Large intestine (tissue), 3 donors: ENCODE measurements around the gene KERA. TPM values are rescaled to one million over a fixed set of nuclear protein-coding genes. Genes with fewer than 3 reads are reported as not detected.

Experiments used
- DNase-seq, 2 donors: peaks; one replicate each; pipeline versions ENCODE4 v3.0.0 to v3.0.0-alpha.2; 2013
- H3K27ac ChIP-seq: one replicate; pipeline ENCODE4 v1.5.1; 2013; ENCODE audit warnings: low read length
- H3K27me3 ChIP-seq: 2 replicates; pipeline ENCODE4 v1.6.1; 2013; ENCODE audit warnings: low read length; ENCODE audit not compliant: control insufficient read depth, insufficient read depth
- H3K36me3 ChIP-seq: 2 replicates; pipeline ENCODE4 v1.6.1; 2013; ENCODE audit warnings: low read length; ENCODE audit not compliant: control insufficient read depth, insufficient read depth
- H3K4me1 ChIP-seq: one replicate; pipeline ENCODE4 v1.6.1; 2013; ENCODE audit warnings: low read length; ENCODE audit not compliant: control insufficient read depth, insufficient read depth
- H3K4me3 ChIP-seq: one replicate; pipeline ENCODE4 v1.5.1; 2013; ENCODE audit warnings: low read length
- H3K9me3 ChIP-seq: one replicate; pipeline ENCODE4 v1.6.1; 2013; ENCODE audit warnings: mild to moderate bottlenecking, low read depth, low read length, moderate library complexity; ENCODE audit not compliant: control insufficient read depth
- WGBS: methylation state at CpG from one replicate; pipeline ENCODE4 v1.1.5; 2013; ENCODE audit warnings: low lambda C conversion rate; ENCODE audit not compliant: insufficient coverage; 5-methylcytosine and 5-hydroxymethylcytosine counted together
- polyA plus RNA-seq: library from polyadenylated mRNA; unstranded; fragments of 120-200 nt; gene quantifications from one replicate; pipeline ENCODE4 v1.2.1, GENCODE V29; 2013

Gene KERA
- polyA plus RNA-seq, 1 donor: 0.22 TPM

DNA sequence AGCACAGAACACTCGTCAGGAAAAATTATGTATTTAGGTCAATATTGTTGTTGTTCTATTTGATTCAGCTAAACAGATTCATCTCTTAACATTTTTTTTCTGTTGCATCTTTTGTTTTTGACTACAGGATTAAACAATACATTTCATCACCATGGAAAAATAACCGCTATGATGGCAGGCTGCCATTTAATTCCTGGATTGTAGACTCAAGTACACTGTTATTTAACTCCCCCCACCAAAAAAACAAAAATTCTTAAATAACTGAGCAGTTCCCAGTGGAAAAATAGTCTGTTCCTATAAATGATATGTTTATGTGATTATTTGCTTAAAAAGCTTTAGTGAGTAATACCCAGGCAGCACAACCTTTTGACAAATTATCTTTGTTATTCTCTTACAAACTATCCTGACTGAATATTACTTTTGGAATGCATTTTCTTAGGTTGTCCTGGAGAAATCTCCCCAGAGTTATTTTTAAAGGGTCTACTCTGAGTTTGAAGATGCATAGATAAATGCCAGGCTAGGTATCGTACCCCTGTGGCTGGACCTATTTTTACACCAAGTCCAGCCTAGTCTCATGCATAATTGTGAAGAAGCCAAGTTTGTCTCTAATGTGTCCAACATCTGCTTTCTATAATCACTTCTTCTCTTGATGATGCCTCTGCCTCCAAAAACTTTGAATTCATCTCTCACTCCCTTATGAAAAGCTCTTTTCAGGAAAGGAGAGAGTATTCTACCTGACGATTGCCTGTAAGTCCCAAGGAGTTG is 3.7 kb downstream of the KERA start:
- Histone ChIP-seq H3K27me3 (no peaks in the 10 kb centered on the region), H3K36me3 (no peaks in the 10 kb centered on the region), H3K27ac (no peak overlapping the region), H3K9me3 (no peaks in the 10 kb centered on the region), H3K4me1 (no peaks in the 10 kb centered on the region), H3K4me3 (no peak overlapping the region)
- peak; percentile 16 to 36 for DNase-seq
- WGBS: 100% methylated on average over 1 of the region's 4 CpGs

- Histone ChIP-seq H3K4me1 (no peaks in the 10 kb centered on the region), H3K9me3 (no peaks in the 10 kb centered on the region), H3K27ac (no peak overlapping the region), H3K4me3 (no peak overlapping the region), H3K36me3 (no peaks in the 10 kb centered on the region), H3K27me3 (no peaks in the 10 kb centered on the region)
- no peak for DNase-seq
Observed at GRCh38 chr12:91052026-91052425, 5.8 kb downstream of the KERA start.

DNA sequence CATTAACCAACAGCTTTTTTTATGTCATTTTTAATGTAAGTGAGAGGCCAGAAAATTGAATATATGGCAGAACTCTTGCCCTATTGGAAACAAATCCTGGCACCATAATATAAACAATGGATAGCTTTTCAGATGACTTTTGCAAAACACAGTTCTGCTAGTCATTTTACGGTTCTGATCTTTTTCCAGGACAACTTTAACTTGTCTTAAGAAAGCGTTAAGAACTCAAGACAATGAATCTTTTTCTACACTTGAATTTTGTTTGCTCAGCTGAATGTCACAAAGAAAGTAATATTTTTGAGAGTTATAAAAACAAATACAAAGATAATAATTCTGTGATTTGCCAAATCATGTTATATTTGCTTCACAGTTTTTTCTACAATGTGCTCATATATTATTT is 13.2 kb downstream of the KERA start:
- no peak for DNase-seq

GRCh38 chr12:91043408-91043807 is 14.4 kb downstream of the KERA start:
- 80% methylated on average over 2 of the region's 4 CpGs for WGBS
- Histone ChIP-seq H3K9me3 (no peaks in the 10 kb centered on the region), H3K36me3 (no peaks in the 10 kb centered on the region), H3K4me1 (no peaks in the 10 kb centered on the region), H3K4me3 (no peak overlapping the region), H3K27ac (no peak overlapping the region), H3K27me3 (no peaks in the 10 kb centered on the region)
- no peak for DNase-seq

More for the DNA sequence above, 13.2 kb downstream of the KERA start:
- Histone ChIP-seq H3K4me1 (no peaks in the 10 kb centered on the region), H3K27ac (no peak overlapping the region), H3K4me3 (no peak overlapping the region), H3K27me3 (no peaks in the 10 kb centered on the region), H3K9me3 (no peaks in the 10 kb centered on the region), H3K36me3 (no peaks in the 10 kb centered on the region)
- WGBS: 87% methylated on average over 2 of the region's 2 CpGs

DNA sequence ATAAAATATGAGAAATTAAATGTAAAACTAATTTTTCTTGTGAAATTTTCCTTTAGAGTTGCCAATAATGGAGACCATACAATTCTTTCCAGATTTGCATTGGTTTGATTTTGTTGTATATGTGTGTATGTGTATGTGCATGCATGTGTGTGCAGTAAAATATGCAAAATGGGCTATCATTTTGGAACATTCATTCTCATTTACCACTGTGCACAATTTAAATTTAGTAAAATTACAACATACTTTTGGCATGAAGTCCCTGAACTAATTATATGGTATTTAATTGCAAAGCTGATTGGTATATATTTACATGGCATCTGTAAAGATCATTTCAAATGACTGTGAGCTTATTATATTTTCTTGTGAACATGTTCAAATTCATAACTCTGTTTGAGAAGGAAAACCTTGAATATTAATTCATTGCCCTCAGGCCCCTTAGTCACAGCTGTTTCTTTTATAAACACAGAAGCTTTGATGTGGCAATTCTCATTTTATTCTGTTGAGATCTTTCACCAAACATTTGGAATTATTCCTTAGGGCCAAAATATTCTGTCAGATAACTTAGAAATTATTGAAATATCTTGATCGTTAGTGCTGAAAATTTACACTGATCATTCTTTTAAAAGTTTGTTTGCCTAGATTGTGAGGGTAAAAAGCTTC is 17.6 kb downstream of the KERA start:
- Histone ChIP-seq H3K4me3 (no peak overlapping the region), H3K36me3 (no peaks in the 10 kb centered on the region), H3K9me3 (no peaks in the 10 kb centered on the region), H3K27ac (no peak overlapping the region), H3K27me3 (no peaks in the 10 kb centered on the region), H3K4me1 (no peaks in the 10 kb centered on the region)
- no CpG with 5 or more reads among the region's 1 CpG for WGBS
- no peak for DNase-seq

DNA sequence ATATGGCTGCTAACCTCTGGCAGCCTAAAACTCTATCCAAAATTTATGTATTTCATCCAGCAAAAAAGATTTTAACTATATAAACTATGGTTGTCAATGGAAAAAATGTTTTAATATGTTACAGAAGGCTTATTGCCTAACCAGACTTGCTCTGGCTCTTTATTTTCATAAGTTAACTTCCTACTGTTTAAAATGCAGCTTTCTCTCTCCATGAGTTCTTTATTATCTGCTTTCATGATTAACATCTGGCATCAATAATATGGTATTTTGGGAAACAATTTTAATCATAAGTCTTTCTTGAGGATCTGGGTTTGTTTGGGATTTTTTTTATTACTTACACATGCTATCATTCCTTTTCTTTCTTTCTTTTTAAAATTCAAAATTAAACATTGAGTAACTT is 20.5 kb downstream of the KERA start:
- Histone ChIP-seq H3K27me3 (no peaks in the 10 kb centered on the region), H3K27ac (no peak overlapping the region), H3K9me3 (no peaks in the 10 kb centered on the region), H3K4me3 (no peak overlapping the region), H3K36me3 (no peaks in the 10 kb centered on the region), H3K4me1 (no peaks in the 10 kb centered on the region)
- no peak for DNase-seq

DNA sequence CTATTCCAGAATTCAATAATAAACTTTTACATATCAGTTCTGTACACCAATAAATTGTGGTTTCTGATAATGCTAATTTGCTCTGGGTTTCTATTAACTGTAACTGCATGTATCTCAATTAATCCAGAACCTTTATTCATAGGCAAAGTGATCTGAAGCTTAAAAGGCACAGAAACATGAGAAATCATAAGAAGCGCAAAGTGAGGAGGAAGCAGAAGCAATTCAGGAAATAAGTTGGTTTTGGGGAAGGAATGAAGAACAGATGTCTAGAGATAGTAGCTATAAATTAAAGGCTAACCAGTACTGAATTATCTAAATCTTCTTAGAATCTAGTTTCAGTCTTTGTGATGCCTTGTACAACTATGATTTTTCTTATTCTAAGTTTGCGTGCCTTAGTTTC is 24.6 kb downstream of the KERA start:
- H3K27ac ChIP-seq: no peak overlapping the region
- no peaks in the 10 kb centered on the region for H3K27me3 ChIP-seq
- no peaks in the 10 kb centered on the region for H3K9me3 ChIP-seq
- H3K36me3 ChIP-seq: no peaks in the 10 kb centered on the region
- no peaks in the 10 kb centered on the region for H3K4me1 ChIP-seq
- DNase-seq: no peak
- H3K4me3 ChIP-seq: no peak overlapping the region
- WGBS: 100% methylated on average over 2 of the region's 2 CpGs

GRCh38 chr12:91023326-91024004 is 34.4 kb downstream of the KERA start:
- no peak for DNase-seq
- no peaks in the 10 kb centered on the region for H3K36me3 ChIP-seq
- no peak overlapping the region for H3K27ac ChIP-seq
- H3K4me1 ChIP-seq: no peaks in the 10 kb centered on the region
- H3K4me3 ChIP-seq: no peak overlapping the region
- WGBS: no CpG with 5 or more reads among the region's 1 CpG
- H3K9me3 ChIP-seq: no peaks in the 10 kb centered on the region
- H3K27me3 ChIP-seq: no peaks in the 10 kb centered on the region

GRCh38 chr12:91021076-91021475 is 36.7 kb downstream of the KERA start:
- DNase-seq: no peak
- no peaks in the 10 kb centered on the region for H3K9me3 ChIP-seq
- 88% methylated on average over 2 of the region's 2 CpGs for WGBS

DNA sequence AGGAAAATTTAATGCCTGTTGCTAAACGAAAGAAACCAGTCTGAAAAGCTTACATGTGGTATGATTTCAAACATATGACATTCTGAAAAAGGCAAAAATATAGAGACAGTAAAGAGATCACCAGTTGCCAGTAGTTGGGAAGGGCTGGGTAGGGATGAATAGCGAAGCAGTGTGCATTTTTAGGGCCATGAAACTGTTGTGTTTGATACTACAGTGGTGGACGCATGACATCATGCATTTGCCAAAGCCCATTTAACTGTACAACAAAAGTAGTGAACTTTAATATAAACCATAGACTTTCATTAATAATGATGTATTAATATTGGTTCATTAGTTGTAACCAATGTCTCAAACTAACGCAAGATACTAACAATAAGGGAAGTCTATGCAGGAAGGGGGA is 38.4 kb downstream of the KERA start:
- no peaks in the 10 kb centered on the region for H3K4me1 ChIP-seq
- no peak overlapping the region for H3K4me3 ChIP-seq
- H3K9me3 ChIP-seq: no peaks in the 10 kb centered on the region
- H3K27ac ChIP-seq: no peak overlapping the region
- no peaks in the 10 kb centered on the region for H3K36me3 ChIP-seq
- no peaks in the 10 kb centered on the region for H3K27me3 ChIP-seq
- DNase-seq: no peak
- 100% methylated on average over 2 of the region's 4 CpGs for WGBS

More at GRCh38 chr12:91021076-91021475, 36.7 kb downstream of the KERA start:
- no peaks in the 10 kb centered on the region for H3K27me3 ChIP-seq
- H3K36me3 ChIP-seq: no peaks in the 10 kb centered on the region
- no peak overlapping the region for H3K4me3 ChIP-seq
- H3K4me1 ChIP-seq: no peaks in the 10 kb centered on the region
- no peak overlapping the region for H3K27ac ChIP-seq
